GM19240 (cell line): ENCODE data around the gene SCGB1D1.

ENCODE experiments used
- DNase-seq: peaks from one replicate; pipeline ENCODE4 v3.0.0; 2011; ENCODE audit warnings: low spot score; ENCODE audit not compliant: insufficient read length

Gene SCGB1D1

GRCh38 chr11:62190011-62190410 lies at the start of gene SCGB1D1:
SCGB1D1 (plus strand) TSS chr11:62190216; CDS start chr11:62190285, 69 bp downstream.
- DNase-seq, result no peak

GRCh38 chr11:62140304-62141110 lies 49.5 kb upstream of the SCGB1D1 start:
- no peak for DNase-seq

- DNase-seq, result no peak
Measured at GRCh38 chr11:62141111-62142042, 48.6 kb upstream of the SCGB1D1 start.

- DNase-seq, result no peak
Measured at GRCh38 chr11:62142043-62142375, 48.0 kb upstream of the SCGB1D1 start.

GRCh38 chr11:62142921-62143320 lies 47.1 kb upstream of the SCGB1D1 start:
- no peak for DNase-seq

- no peak for DNase-seq
Measured at GRCh38 chr11:62143727-62144126, 46.3 kb upstream of the SCGB1D1 start.

- DNase-seq, result no peak
Measured at GRCh38 chr11:62144641-62145255, 45.3 kb upstream of the SCGB1D1 start.

GRCh38 chr11:62145261-62145871 lies 44.6 kb upstream of the SCGB1D1 start:
- no peak for DNase-seq

- DNase-seq, result no peak
Measured at GRCh38 chr11:62146476-62147200, 43.4 kb upstream of the SCGB1D1 start.

GRCh38 chr11:62147545-62147944 lies 42.5 kb upstream of the SCGB1D1 start:
- no peak for DNase-seq

GRCh38 chr11:62148271-62148980 lies 41.6 kb upstream of the SCGB1D1 start:
- DNase-seq, result no peak

- DNase-seq, result no peak
Measured at GRCh38 chr11:62149986-62150886, 39.8 kb upstream of the SCGB1D1 start.

GRCh38 chr11:62150887-62151736 lies 38.9 kb upstream of the SCGB1D1 start:
- DNase-seq, result no peak

GRCh38 chr11:62151737-62152102 lies 38.3 kb upstream of the SCGB1D1 start:
- no peak for DNase-seq

GRCh38 chr11:62152245-62153086 lies 37.5 kb upstream of the SCGB1D1 start:
- no peak for DNase-seq

GRCh38 chr11:62153087-62153395 lies 37.0 kb upstream of the SCGB1D1 start:
- DNase-seq, result no peak

GRCh38 chr11:62153617-62154016 lies 36.4 kb upstream of the SCGB1D1 start:
- DNase-seq, result no peak

GRCh38 chr11:62157603-62158002 lies 32.4 kb upstream of the SCGB1D1 start:
- no peak for DNase-seq
